Heart left ventricle (tissue), 13 donors: Measurements from ENCODE around the gene TMEM86B.

Experiments used
- CTCF ChIP-seq, 12 donors: fragments of 200-600 bp; sonication (generic) in 4 of 12; IDR thresholded peaks; one replicate each; pipeline versions ENCODE4 v1.5.0 to v1.8.0; 2018 to 2022; ENCODE audit warnings: antibody characterized with exemption in 12 of 12, mild to moderate bottlenecking in 5 of 12
- POLR2A ChIP-seq, 2 donors: fragments of 450-650 bp; IDR thresholded peaks; one replicate each; pipeline ENCODE4 v1.6.1; 2017; ENCODE audit warnings: antibody characterized with exemption in 2 of 2, mild to moderate bottlenecking in 2 of 2, moderate library complexity in 2 of 2
- donor health status: ischemic (EF 13 %, LVEDD 7.1; RV severe dilation, severe dysfunction).
- donor health status: DM: no; HTN: yes; CAD: no.
- donor health status: DM: no; HTN: no; CAD: no.
- donor health status: ischemic (EF 25% LVEDD 6.9; RV normal size, moderate dysfunction).
- donor health status: ischemic (EF 25% LVEDD 5.7; RV mildly dilated, moderate dysfunction).
- donor health status: ischemic (EF 35%, LVEDD 5.7; RV mildly dilated, moderate dysfunction).
- donor health status: nonischemic (EF 11% LVEDD 7.7; RV severe dilation, severe dysfunction).
- donor health status: DM: yes; HTN: yes; CAD: no.
- donor health status: PGD.
- donor health status: ischemic (EF 29% LVEDD 5.4; RV normal size, mild dysfunction).
- donor health status: nonischemic (EF 23%, LVEDD 6.1; RV moderate dilation, normal function).

GRCh38 chr19:55224038-55224665, 4.4 kb downstream of the TMEM86B start:
- TF ChIP-seq CTCF (IDR thresholded peaks at IDR 0.05) (no peak), POLR2A (IDR thresholded peaks at IDR 0.05) (no peak)
